Stimulated activated CD4-positive, alpha-beta T cell treated with anti-CD3 and anti-CD28 coated beads, Interleukin-1b, Interleukin-23, amount 100 ng/mL, for 4 hours (primary cell): ENCODE data around the gene ADCY3.
"Not testable (repeated sequence)": the region's sequence is repeated elsewhere in the genome, so short reads cannot be mapped to it uniquely, and the experiment has no call there.

ENCODE experiments used
- DNase-seq, 2 donors: peaks; one replicate each; pipeline ENCODE4 v3.0.0-alpha.2; 2020; ENCODE audit warnings: low read depth in 2 of 2

ADCY3 gene

GRCh38 chr2:24815171-24815570 lies 104.9 kb downstream of the ADCY3 start:
- no peak for DNase-seq

GRCh38 chr2:24814516-24814915 lies 105.5 kb downstream of the ADCY3 start:
- no peak for DNase-seq

- no peak for DNase-seq
These were observed 106.3 kb downstream of the ADCY3 start for GRCh38 chr2:24813691-24814137.

GRCh38 chr2:24809316-24810007 lies 110.6 kb downstream of the ADCY3 start:
- DNase-seq: no peak

- DNase-seq: no peak
These were observed 113.4 kb downstream of the ADCY3 start for GRCh38 chr2:24806661-24807036.

- not testable (repeated sequence) for DNase-seq
These were observed 114.0 kb downstream of the ADCY3 start for GRCh38 chr2:24805811-24806660.

- not testable (repeated sequence) for DNase-seq
These were observed 119.5 kb downstream of the ADCY3 start for GRCh38 chr2:24800487-24800886.

- DNase-seq: no peak
These were observed 122.4 kb downstream of the ADCY3 start for GRCh38 chr2:24797644-24798043.

- DNase-seq: no peak
These were observed 126.1 kb downstream of the ADCY3 start for GRCh38 chr2:24793761-24794435.

- peak; percentile 91 for DNase-seq
These were observed 126.9 kb downstream of the ADCY3 start, which contains the start of the genes CENPO and PTRHD1 for GRCh38 chr2:24792874-24793760. TSS of gene CENPO (plus strand) at chr2:24793425. CDS start at chr2:24793920, 495 bp downstream. TSS of gene PTRHD1 (minus strand) at chr2:24793391. CDS start at chr2:24793377, 14 bp downstream.

GRCh38 chr2:24792542-24792873 lies 127.5 kb downstream of the ADCY3 start:
- no peak for DNase-seq

GRCh38 chr2:24791452-24791851 lies 128.6 kb downstream of the ADCY3 start:
- DNase-seq: no peak

GRCh38 chr2:24788816-24789215 lies 131.2 kb downstream of the ADCY3 start:
- DNase-seq: no peak

GRCh38 chr2:24787532-24787931 lies 132.5 kb downstream of the ADCY3 start:
- no peak for DNase-seq

- DNase-seq: no peak
These were observed 134.2 kb downstream of the ADCY3 start for GRCh38 chr2:24785671-24786321.

- DNase-seq: no peak
These were observed 136.4 kb downstream of the ADCY3 start for GRCh38 chr2:24783641-24784040.

- DNase-seq: no peak
These were observed 140.9 kb downstream of the ADCY3 start for GRCh38 chr2:24779116-24779515.

GRCh38 chr2:24774373-24774772 lies 145.7 kb downstream of the ADCY3 start:
- no peak for DNase-seq

GRCh38 chr2:24771764-24772586 lies 148.1 kb downstream of the ADCY3 start:
- no peak for DNase-seq

GRCh38 chr2:24771061-24771460 lies 149.0 kb downstream of the ADCY3 start:
- no peak for DNase-seq
